ENCODE data around the gene IL1R1. TPM values are rescaled to one million over a fixed set of nuclear protein-coding genes. Genes with fewer than 3 reads are reported as not detected.

IL1R1 gene
- total RNA-seq, 1 donor from 2014 or later: 2.2 TPM

- H3K4me3 Mint-ChIP-seq: no peak overlapping the region
- DNase-seq: peak; percentile 25
- intact Hi-C loops (cut with micrococcal nuclease): no loop called here
- no peaks in the 10 kb centered on the region for H3K27me3 Mint-ChIP-seq
- H3K4me1 Mint-ChIP-seq: no peaks in the 10 kb centered on the region
- H3K9me3 Mint-ChIP-seq: peaks cover 38% of the 10 kb centered on the region
- no peak overlapping the region for H3K27ac Mint-ChIP-seq
- peaks cover 3% of the 10 kb centered on the region for H3K36me3 Mint-ChIP-seq (ENCODE audit: low read depth)
Observed at GRCh38 chr2:102154364-102154763, 11.8 kb downstream of the IL1R1 start.

- peaks cover 3% of the 10 kb centered on the region for H3K36me3 Mint-ChIP-seq (ENCODE audit: low read depth)
Observed at GRCh38 chr2:102154946-102155702, 12.6 kb downstream of the IL1R1 start.

GRCh38 chr2:102155703-102156515 lies 13.4 kb downstream of the IL1R1 start:
- intact Hi-C loops (cut with micrococcal nuclease): no loop called here
- Mint-ChIP-seq H3K4me1 (no peaks in the 10 kb centered on the region), H3K27ac (no peak overlapping the region), H3K9me3 (peaks cover 40% of the 10 kb centered on the region), H3K4me3 (no peak overlapping the region), H3K36me3 (ENCODE audit: low read depth) (peaks cover 3% of the 10 kb centered on the region), H3K27me3 (no peaks in the 10 kb centered on the region)
- DNase-seq: no peak

More at GRCh38 chr2:102154946-102155702, 12.6 kb downstream of the IL1R1 start:
- peak; percentile 50 for DNase-seq
- no peak overlapping the region for H3K27ac Mint-ChIP-seq
- H3K4me3 Mint-ChIP-seq: no peak overlapping the region
- H3K4me1 Mint-ChIP-seq: no peaks in the 10 kb centered on the region
- peaks cover 35% of the 10 kb centered on the region for H3K9me3 Mint-ChIP-seq
- intact Hi-C loops (cut with micrococcal nuclease): no loop called here
- H3K27me3 Mint-ChIP-seq: no peaks in the 10 kb centered on the region

- no peaks in the 10 kb centered on the region for H3K4me1 Mint-ChIP-seq
- peaks cover 3% of the 10 kb centered on the region for H3K36me3 Mint-ChIP-seq (ENCODE audit: low read depth)
- H3K9me3 Mint-ChIP-seq: peaks cover 32% of the 10 kb centered on the region
- intact Hi-C loops (cut with micrococcal nuclease): no loop called here
- peaks cover 3% of the 10 kb centered on the region for H3K27me3 Mint-ChIP-seq
- no peak for DNase-seq
- no peak overlapping the region for H3K4me3 Mint-ChIP-seq
- H3K27ac Mint-ChIP-seq: no peak overlapping the region
Observed at GRCh38 chr2:102158011-102158755, 15.6 kb downstream of the IL1R1 start.

- H3K36me3 Mint-ChIP-seq (ENCODE audit: low read depth): peaks cover 3% of the 10 kb centered on the region
- no peak overlapping the region for H3K4me3 Mint-ChIP-seq
- no peak overlapping the region for H3K27ac Mint-ChIP-seq
- peaks cover 5% of the 10 kb centered on the region for H3K27me3 Mint-ChIP-seq
- peaks cover 29% of the 10 kb centered on the region for H3K9me3 Mint-ChIP-seq
- DNase-seq: no peak
- H3K4me1 Mint-ChIP-seq: no peaks in the 10 kb centered on the region
- intact Hi-C loops (cut with micrococcal nuclease): no loop called here
Observed at GRCh38 chr2:102159295-102159694, 16.7 kb downstream of the IL1R1 start.

- no peak for DNase-seq
- Mint-ChIP-seq H3K4me3 (no peak overlapping the region), H3K4me1 (peaks cover 7% of the 10 kb centered on the region), H3K9me3 (peaks cover 13% of the 10 kb centered on the region), H3K27ac (no peak overlapping the region), H3K27me3 (peaks cover 5% of the 10 kb centered on the region), H3K36me3 (ENCODE audit: low read depth) (peaks cover 2% of the 10 kb centered on the region)
- intact Hi-C loops (cut with micrococcal nuclease): no loop called here
Observed at GRCh38 chr2:102166189-102166845, 23.8 kb downstream of the IL1R1 start.

- intact Hi-C loops (cut with micrococcal nuclease): no loop called here
- peaks cover 14% of the 10 kb centered on the region for H3K4me1 Mint-ChIP-seq
- peaks cover 2% of the 10 kb centered on the region for H3K36me3 Mint-ChIP-seq (ENCODE audit: low read depth)
- H3K4me3 Mint-ChIP-seq: no peak overlapping the region
- H3K27me3 Mint-ChIP-seq: peaks cover 2% of the 10 kb centered on the region
- peaks cover 14% of the 10 kb centered on the region for H3K9me3 Mint-ChIP-seq
- DNase-seq: peak; percentile 40
- no peak overlapping the region for H3K27ac Mint-ChIP-seq
Observed at GRCh38 chr2:102168026-102168771, 25.7 kb downstream of the IL1R1 start.

GRCh38 chr2:102171946-102172345 lies 29.4 kb downstream of the IL1R1 start:
- Mint-ChIP-seq H3K27ac (no peak overlapping the region), H3K36me3 (ENCODE audit: low read depth) (peaks cover 2% of the 10 kb centered on the region), H3K9me3 (peaks cover 20% of the 10 kb centered on the region), H3K4me1 (peaks cover 9% of the 10 kb centered on the region), H3K4me3 (no peak overlapping the region), H3K27me3 (peaks cover 2% of the 10 kb centered on the region)
- intact Hi-C loops (cut with micrococcal nuclease): no loop called here
- DNase-seq: no peak

GRCh38 chr2:102172745-102173144 lies 30.2 kb downstream of the IL1R1 start:
- Mint-ChIP-seq H3K9me3 (peaks cover 20% of the 10 kb centered on the region), H3K4me3 (no peak overlapping the region), H3K4me1 (peaks cover 9% of the 10 kb centered on the region), H3K27ac (peak overlapping the region; percentile 38), H3K36me3 (ENCODE audit: low read depth) (peaks cover 2% of the 10 kb centered on the region), H3K27me3 (peaks cover 2% of the 10 kb centered on the region)
- DNase-seq: no peak
- intact Hi-C loops (cut with micrococcal nuclease): no loop called here

GRCh38 chr2:102176172-102176571 lies 33.6 kb downstream of the IL1R1 start:
- Mint-ChIP-seq H3K9me3 (peaks cover 15% of the 10 kb centered on the region), H3K4me1 (peaks cover 7% of the 10 kb centered on the region), H3K27me3 (peaks cover 7% of the 10 kb centered on the region), H3K36me3 (ENCODE audit: low read depth) (no peaks in the 10 kb centered on the region), H3K27ac (no peak overlapping the region), H3K4me3 (no peak overlapping the region)
- no peak for DNase-seq
- intact Hi-C loops (cut with micrococcal nuclease): no loop called here

GRCh38 chr2:102177814-102178478 lies 35.4 kb downstream of the IL1R1 start:
- intact Hi-C loops (cut with micrococcal nuclease): no loop called here
- H3K36me3 Mint-ChIP-seq (ENCODE audit: low read depth): no peaks in the 10 kb centered on the region
- peaks cover 15% of the 10 kb centered on the region for H3K27me3 Mint-ChIP-seq
- H3K9me3 Mint-ChIP-seq: peaks cover 12% of the 10 kb centered on the region
- no peak overlapping the region for H3K27ac Mint-ChIP-seq
- no peak for DNase-seq
- peaks cover 1% of the 10 kb centered on the region for H3K4me1 Mint-ChIP-seq
- H3K4me3 Mint-ChIP-seq: no peak overlapping the region

GRCh38 chr2:102179061-102179460 lies 36.5 kb downstream of the IL1R1 start:
- Mint-ChIP-seq H3K27me3 (peaks cover 18% of the 10 kb centered on the region), H3K9me3 (peaks cover 7% of the 10 kb centered on the region), H3K4me1 (no peaks in the 10 kb centered on the region), H3K4me3 (no peak overlapping the region), H3K27ac (no peak overlapping the region), H3K36me3 (ENCODE audit: low read depth) (no peaks in the 10 kb centered on the region)
- DNase-seq: no peak
- intact Hi-C loops (cut with micrococcal nuclease): no loop called here
